GM20000 (cell line): ENCODE measurements around the gene ISLR.

Source experiments
- DNase-seq: peaks from one replicate; pipeline ENCODE4 v3.0.0; 2012; ENCODE audit warnings: low spot score
- TF ChIP-seq, protein P1 (sequence below): IDR thresholded peaks from 2 replicates; pipeline ENCODE4 v1.5.1; 2012; ENCODE audit warnings: mild to moderate bottlenecking, control low read depth; ENCODE audit errors: extremely low read depth, missing control alignments

The ISLR gene

GRCh38 chr15:74173380-74174218, at the start of gene ISLR:
Gene ISLR (plus strand): TSS chr15:74173710. CDS start chr15:74174859, 1,149 bp downstream.
- TF ChIP-seq, protein P1, sequence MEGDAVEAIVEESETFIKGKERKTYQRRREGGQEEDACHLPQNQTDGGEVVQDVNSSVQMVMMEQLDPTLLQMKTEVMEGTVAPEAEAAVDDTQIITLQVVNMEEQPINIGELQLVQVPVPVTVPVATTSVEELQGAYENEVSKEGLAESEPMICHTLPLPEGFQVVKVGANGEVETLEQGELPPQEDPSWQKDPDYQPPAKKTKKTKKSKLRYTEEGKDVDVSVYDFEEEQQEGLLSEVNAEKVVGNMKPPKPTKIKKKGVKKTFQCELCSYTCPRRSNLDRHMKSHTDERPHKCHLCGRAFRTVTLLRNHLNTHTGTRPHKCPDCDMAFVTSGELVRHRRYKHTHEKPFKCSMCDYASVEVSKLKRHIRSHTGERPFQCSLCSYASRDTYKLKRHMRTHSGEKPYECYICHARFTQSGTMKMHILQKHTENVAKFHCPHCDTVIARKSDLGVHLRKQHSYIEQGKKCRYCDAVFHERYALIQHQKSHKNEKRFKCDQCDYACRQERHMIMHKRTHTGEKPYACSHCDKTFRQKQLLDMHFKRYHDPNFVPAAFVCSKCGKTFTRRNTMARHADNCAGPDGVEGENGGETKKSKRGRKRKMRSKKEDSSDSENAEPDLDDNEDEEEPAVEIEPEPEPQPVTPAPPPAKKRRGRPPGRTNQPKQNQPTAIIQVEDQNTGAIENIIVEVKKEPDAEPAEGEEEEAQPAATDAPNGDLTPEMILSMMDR, result no peak
- no peak for DNase-seq

DNA sequence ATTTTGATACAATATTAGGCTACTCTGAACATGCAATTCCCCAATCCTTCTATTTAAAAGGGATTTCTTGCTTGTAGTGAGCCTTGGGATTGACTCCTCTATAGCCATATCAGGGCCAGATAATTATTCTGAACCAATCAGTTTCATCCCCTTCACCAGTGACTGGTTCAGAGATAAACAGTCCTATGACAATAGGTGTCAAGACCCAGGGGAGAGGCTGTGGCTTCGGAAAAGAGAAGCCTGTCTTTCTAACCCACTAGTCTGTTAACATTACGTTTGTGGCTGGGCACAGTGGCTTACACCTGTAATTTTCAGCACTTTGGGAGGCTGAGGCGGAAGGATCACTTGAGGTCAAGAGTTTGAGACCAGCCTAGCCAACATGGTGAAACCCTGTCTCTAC, 49.3 kb upstream of the ISLR start:
- no peak for DNase-seq
- TF ChIP-seq, protein P1, result no peak

DNA sequence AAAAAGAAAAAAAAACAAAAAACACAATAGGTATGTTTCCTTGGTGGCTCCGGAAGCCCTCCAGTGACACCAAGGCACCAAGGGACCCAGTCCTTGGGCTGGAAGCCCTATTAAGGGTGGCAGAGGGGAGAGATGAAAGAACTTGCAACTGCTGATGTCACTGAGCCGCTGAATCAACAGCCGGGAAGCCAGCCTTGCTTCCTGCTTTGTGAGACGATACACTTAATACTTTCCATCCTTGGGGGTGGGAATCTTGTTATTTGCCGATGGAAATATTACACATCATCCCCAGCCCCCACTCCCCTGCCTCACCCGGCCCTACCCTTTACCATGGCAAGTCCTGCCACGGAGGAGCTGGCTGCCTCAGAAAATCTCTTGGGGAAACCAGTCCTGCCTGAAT, 48.8 kb upstream of the ISLR start:
- no peak for DNase-seq
- TF ChIP-seq, protein P1, result no peak

DNA sequence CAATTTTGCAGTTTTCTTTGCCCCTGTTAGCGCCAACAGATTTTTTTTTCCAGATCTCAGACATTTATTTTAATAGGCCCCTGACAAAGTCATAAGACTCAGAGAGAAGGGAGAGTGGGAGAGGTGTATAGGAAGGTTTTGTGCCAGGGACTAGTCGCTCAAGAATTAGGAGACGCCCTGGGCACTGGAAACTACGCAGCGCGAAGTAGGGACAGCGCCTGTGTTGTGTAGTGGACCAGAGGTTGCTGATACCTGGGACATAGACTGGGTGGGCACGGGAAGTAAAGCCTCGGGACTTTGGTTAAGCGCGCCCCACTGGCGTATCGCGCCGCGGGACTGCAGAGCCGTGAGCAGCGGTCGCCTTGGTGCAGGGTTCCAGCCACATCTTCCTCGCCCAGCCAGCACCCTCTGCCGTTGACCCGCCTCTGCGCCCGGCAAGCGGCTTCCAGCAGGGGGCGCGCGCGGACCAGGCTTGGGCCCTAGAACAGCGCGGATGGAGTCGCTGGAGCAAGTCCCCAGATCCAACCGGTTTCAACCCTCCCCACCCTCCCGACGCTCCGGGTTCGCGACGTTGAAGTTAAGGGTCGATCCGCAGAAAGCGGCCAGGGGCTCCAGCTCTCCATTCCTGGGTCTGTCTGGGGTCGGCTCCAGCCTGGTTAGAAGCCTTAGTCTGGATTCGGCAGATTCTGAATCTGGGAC, 46.1 kb upstream of the ISLR start:
- DNase-seq, result peak; percentile 86
- TF ChIP-seq, protein P1, result peak; percentile 100

DNA sequence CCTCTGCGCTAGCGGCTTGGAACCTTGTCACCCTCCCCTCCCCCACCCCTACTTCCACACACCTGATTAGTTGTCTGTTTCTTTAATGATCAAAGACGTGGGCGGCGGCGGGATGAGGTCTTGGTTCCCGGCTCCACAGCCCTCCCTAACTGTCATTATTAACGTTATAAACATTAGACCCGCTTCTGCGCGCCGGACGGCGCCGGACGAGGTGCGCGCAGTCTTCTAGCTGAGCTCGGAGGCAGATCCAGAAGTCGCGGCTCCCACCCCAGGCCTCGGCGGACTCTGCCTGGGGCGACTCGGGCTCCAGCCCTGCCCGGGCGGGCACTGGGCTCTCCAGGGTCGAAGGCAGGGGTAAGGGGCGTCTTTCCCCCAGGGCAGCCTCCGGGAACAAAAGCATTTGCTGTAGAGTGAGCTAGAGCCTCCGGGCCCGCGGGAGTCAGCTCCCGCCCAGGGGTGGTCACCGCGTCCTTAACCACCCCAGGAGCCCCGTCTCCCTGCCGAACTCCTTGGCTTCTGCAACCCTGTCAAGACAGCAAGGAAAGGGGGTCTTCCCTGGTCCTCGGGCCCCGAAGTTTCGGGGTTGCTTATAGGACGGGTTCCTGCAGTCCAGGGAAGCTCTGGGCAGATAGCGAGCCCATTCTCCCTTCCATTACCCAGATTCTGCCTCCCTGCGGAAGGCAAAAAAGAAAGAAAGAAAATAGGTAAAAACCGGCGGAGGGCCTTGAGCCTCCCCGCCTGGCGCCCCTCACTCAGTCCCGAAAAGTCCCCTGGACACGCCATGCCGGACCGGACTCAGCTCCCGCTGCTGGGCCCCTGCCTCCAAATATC, 45.3 kb upstream of the ISLR start:
- TF ChIP-seq, protein P1, result no peak
- DNase-seq, result peak; percentile 39

GRCh38 chr15:74128785-74129585, 44.5 kb upstream of the ISLR start:
- peak; percentile 25 for DNase-seq
- TF ChIP-seq, protein P1, result no peak
